Stimulated activated CD8-positive, alpha-beta memory T cell treated with anti-CD3 and anti-CD28 coated beads, Interleukin-4, amount 100 ng/mL, for 24 hours (primary cell): Measurements from ENCODE around the gene KCNN3.
A peak's percentile ranks its signal among the peaks of the same experiment; 100 is the strongest.

Experiments
- DNase-seq: peaks from one replicate; pipeline ENCODE4 v3.0.0-alpha.2; 2020; ENCODE audit warnings: low read depth

KCNN3 gene

DNA sequence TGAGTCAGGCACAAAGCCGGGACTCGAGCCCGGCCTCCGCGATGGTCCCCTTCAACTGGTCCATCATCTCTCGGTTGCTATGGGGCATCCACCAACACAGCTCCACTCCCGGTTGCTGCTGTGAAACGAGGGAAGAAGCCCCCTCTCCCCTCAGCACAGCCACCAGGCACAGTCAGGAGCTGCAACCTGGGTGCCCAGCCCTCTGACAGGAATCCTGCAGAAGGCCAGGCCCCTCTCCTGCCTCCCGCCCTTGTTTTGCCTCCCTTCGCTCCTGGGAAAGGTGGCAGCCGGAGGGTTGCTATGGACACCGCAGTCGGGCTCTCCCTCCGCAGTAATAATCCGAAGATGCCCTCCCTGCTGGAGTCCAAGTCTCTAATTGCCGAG, 8.9 kb upstream of the KCNN3 start:
- DNase-seq: no peak

DNA sequence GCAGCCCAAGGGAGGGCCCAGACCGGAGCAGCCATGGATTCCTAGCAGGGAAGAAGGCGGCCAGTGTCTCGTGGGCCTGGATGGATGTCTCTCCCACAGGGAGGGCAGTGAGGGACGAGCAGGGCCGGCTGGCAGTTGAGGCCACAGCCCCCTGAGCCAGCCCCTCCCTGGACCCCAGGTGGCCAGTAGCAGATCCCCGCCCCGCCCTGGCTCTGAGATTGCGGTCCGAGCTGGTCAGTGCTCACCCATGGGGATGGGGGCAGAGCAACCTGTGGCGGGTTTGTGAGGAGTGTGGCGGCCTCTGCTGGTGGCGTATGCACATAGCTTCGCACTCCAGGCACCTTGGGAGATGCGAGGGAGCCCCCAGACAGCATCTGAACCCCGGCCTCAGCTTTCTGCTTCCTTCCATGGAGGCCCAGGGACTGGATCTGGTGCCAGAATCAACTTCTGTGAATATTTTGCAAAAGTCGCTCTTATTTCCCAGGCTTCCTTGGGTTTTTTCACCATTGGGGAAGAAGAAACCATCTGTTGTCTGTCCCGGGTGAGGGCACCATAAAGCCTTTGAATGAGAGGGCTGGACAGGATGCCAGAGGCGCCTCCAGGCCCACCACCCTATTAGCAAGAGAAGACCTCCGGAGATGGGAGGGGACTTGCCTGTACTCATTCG, 8.4 kb upstream of the KCNN3 start:
- peak; percentile 57 for DNase-seq

DNA sequence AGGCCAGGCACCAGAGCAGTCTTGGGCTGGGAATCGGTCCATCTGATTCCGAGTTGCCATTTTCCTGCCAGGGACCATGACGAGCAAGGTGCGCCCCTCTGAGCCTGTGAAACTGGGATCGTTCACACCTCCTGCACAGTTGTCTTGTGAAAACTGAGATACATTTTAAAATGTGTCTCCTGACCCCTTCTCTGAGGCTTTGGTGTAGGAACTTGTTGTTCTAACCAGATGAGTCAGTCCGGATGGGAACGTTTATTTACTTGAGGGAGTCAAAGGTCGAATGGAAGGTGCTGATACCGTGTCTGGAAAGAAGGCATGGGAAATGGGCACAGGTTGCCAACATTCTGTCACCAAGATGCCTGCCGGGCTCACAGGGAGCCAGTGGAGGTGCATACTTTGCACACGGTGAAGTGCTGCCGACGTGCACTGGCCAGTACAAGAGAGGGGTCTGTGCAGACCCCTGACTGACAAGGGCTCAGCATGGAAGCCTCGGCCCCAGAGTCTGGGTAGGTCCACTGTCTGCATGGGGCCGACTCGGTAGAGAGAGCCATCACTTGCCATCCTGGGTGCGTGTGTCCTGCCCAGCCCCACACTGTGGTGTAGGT, 7.4 kb upstream of the KCNN3 start:
- no peak for DNase-seq

DNA sequence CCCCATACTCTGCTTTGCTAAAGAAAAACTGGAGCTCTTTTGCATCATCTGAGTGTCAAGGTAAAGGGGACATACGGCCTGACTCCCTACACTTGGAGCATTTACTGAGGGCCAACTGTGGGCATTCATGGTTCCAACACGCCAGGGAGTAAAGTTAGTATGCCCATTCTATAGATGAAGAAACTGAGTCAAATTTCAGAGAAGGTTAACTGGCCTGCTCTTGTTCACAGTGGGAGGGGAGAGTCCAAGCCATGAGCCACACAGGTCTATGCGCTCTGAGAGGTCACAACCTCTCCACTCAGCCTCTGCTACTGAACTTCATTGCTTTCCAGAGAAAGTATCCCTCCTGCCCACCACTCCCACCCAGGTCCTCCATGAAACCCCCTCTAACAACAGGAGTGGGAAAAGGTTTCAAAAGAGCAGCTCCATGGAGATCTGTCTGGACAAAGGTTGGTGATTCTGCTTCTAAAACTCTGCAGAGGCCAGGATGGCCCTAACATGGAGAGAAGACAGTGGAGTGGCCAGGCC, 6.8 kb upstream of the KCNN3 start:
- no peak for DNase-seq

DNA sequence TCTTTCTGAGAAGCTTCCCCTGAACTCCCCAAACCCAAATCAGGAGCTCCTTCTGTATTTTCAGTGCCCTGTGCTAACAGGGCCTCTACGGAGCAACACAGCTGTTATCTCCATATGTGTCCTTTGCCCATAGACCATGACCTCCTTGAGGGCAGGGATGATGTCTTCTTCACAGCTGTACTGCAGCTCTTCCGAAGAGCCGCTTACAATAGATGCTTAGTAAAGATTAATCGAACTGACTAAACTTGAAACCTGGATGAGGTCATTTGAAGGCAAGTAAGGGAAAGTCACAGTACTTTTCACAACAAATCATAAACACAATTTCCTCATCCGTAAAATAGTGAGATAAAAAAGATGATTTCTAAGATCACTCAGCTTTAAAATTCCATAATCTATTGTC, 4.4 kb upstream of the KCNN3 start:
- DNase-seq: no peak

DNA sequence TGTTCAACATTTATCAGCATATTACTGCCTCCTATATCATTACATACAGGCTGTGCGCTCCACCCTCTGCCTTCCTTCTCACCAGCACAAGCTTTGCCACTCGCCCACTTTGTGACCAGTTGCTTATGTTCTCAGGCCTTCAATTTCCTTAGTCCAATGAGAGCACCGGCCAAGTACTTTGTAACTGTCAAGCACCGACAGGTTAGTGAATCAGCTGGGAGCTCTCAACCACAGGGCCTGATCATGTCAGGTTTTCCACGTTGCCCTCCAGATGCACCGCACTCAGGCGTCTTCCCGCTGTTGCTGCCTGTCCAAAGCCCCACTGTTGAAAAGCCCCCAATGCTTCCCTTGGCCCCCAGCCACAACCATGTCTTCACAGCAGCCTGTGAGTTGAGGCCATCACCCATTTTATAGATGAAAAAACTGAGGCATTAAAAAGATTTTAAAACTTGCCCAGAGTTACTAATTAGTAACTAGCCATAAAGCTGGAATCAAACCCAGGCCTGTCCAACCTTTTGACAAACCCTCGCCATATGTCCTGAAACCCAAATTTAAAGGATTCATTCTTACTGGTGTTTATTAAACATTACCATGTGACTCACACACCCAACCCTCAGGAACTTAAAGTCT, 3.4 kb upstream of the KCNN3 start:
- no peak for DNase-seq

DNA sequence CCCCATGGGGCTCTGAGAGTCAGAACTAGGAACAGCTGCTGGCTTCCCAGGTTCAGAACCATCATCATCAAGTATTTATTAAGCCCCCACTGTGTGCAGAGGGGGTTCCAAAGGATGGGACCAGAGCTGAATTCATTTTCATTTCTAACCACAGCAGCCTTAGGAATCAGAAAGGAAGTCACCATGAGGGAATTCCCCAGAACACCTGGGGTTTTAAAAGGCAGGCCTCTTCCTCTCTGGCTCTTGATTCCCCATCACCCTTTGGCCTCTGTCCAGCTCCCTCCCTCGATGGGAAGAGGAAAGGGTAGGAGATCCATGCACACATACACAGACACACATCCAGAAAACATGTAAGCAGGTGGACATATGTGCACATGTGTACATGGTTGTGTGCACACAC, 1.3 kb upstream of the KCNN3 start:
- DNase-seq: no peak

DNA sequence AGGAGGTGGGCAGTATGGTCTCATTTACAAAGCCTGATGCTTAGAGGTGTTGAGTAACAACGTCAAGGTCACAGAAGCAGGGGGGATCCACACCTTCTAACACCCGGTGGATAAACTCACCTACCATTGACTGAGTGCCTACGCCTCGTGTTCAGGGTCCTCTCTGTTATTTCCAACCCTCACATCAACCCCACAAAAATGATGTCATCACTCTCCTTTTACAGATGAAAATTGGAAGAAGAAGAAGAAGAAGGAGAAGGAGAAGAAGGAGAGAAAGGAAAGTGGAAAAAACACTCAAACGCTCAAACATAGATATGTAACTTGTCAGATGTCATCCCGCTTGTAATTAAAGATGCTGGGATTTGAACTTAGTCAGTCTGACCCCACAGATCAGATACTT, 653 bp upstream of the KCNN3 start:
- DNase-seq: no peak

DNA sequence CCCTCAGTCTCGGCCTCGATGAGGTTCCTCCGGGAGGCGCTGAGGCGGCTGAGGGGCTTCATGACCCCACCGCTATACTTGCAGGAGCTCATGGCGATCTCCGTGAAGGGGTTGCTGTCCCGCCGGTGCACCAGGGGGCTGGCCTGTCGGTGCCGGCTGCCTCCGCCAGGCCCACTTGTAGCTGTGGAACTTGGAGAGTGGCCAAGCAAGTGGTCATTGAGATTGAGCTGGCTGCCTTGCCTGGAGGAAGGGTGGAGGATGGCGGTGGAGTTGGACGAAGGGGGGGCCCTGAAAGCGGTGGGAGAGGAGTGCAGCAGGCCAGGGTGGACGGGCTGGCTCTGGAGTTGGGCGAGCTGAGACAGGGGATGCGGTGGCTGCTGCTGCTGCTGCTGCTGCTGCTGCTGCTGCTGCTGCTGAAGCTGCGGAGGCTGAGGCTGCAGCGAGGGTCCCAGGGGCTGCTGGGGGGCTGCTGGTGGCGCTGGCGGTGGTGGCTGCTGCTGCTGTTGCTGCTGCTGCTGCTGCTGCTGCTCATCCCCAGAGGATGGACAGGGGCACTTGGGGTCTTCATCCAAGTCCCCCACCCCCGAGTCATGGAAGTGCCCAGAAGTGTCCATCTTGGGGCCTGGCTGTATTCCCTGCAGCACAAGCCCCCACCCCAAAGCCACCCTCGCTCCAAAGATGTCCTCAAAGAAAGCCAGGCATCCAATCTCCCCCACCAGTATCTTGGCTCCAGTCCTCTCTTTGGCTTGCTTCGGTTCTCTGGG, 548 bp downstream of the KCNN3 start:
- no peak for DNase-seq

DNA sequence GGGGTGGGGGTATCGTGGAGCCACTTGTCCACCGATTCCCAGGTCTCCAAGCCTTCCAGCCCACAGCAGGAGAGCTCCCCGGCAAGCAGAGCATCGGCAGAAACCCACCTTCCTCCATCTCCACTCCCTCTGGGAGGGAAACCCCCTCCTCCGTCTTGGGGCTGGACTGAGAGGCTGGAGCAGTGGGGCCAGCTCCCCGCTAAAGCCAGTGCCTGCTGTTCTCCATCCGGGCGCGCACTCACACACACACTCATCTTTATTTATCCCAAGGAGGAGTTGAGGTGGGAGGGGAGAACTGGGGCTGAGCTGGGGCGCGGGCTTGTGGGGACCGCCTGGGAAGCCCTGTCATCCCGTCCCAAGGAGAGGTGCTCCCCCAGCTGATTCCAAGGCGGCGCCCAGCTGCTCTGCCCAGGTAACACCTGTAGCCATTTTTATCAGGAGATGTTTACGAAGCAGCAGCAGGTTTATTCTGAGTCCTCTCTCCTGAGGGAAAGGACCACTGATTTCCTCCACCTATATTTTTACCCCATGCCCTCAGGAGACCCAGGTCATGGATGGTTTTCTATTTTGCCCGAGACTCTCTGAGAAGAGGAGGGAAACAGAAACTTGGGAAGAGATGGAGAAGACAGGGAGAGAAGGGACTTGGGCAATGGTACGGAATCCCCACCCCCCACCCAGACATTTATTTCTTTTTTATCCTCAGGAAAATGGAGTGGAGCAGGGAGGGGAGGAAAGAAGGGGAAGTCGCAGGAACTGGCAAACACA, 2.1 kb downstream of the KCNN3 start:
- no peak for DNase-seq

DNA sequence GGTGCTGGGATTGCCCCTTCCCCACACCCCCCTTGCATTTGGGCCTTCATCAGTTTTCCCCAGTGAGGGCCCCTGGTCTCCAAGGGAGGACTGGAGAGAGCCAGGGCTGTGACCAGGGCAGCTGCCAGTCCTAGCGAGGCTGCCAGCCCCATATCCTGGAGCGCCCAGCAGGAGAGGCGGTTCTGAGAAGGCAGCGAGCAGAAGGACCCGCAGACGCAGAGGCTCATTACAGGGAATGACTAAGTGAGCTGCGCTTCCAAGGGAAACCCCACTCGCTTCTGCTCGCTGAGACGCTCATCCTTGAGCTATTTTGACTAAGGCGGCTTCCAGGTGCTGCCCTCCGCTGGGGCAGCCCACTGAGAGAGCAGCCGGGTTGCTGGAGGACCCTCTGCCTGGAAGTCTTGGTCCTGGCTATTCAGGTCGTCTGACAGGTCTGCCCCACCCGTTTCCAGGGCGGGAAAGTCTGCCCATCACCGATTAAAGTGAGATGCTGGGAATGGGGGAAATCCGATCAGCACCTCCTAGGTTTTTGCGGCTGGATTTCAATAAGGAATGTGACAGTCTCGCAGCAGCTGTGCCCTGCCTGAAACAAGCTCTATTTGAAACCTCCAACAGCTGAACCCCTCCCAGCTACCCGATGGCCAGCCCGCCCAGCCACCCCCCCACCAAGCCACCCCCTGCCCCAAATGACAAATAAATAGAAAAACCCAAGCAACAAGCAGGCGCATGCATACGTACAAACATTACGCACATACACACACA, 2.8 kb downstream of the KCNN3 start:
- no peak for DNase-seq

DNA sequence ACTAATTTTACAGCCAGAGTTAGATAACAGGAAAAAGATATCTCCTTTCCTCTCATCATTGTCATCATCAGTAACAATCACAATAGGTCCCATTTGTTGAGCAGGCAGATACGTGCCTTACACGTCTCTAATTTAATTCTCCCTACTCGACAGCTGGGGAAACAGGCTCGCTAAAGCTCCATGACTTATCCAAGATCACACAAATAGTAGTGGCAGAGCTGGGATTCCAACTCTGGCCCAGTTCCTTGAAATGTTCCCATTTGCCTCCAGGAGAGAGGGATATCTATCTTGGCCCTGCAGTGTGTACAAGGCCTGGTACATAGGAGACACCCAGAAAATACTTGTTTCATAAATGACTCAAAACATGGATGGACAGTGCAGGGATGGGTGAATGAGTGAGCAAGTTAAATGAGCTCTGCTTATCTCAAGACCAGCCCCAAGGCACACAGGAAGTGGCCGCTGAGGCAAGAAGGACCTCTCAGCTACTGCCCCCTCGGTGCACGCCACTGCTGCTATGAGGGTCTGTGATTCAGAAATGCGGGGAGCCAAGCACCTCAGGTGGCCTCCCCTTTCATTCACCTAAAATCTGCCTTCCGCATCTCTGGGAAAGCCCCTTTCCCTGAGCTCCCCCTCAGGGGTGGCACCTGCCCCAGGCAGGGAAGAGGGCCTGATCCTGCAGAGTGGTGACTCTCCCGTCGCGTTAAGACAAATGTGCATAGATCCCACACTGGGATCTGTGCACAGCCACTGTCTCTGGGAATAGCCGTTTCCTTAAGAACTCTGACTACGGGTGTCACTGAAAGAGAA, 3.6 kb downstream of the KCNN3 start:
- DNase-seq: no peak

DNA sequence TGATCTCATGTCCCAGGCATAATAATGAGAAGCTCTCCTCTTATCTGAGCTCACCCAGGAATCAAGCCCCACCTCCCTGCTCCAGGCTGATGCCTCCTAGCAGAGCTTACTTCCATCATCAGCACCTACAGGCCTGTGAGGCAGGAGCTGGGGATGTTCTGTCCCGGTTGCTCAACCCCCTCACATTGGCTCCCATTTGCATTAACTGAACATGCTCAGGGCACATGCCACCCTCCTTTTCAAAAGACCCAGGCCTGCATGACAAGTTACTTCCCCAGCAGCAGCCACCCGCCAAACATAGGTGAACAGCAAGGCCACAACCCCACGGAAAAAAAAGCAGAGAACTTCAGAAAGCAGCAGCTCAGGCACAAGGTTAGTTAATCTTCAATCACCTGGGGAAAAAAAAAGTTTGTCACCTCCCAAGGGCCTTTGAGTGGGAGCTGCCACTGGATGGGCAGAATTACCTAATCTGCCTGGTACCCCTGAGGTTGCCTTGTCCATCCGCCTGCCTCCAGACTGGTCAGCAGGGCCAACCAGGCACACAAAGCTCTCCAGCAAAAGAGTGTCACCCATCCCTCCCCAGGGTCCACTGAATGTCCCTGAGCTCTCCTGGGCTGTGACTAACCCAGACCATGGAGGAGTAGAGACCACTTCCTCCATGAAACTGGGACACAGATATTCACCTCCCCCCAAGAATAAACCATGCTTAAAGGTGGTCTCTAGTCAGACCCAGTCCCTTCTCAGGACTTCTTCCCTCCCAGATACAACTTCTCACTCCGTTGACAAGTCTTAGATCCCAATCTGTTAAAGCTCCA, 4.4 kb downstream of the KCNN3 start:
- DNase-seq: no peak

DNA sequence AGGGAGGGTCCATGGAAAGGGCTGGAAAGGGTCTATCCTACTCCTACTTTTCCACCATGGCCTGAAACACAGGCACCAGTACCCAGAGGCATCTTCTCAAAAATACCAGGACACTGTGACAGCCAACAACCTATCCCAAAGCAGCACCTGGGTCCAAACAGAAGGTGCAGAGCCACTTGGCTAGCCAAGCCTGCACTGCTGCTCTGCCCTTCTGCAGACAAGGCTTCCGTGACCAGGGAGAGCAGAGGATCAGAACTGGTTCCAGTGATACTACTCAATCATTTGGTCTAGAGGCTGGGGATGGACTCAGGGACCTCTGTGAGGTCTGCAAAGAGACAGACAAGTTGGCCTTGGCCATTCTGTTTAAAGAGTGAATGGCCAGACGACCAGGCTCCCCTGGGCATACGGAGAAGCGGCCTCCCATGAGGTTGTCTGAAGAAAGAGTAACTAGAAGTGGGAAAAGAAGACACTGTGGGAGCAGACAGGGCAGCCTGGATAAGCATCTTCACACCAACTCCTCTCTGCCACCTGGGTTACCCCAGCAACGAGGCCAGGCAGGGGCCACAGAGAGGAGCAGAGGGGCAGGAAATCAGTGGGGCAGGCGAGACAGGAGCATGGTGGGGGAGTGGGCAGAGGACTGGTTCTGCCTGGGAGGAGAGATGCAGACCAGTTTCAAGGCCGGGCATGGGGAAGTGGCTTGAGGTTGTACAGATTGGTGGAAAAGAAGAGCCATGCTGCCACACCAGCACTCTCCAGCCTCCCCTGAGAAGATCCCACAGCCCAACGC, 5.7 kb downstream of the KCNN3 start:
- DNase-seq: no peak

DNA sequence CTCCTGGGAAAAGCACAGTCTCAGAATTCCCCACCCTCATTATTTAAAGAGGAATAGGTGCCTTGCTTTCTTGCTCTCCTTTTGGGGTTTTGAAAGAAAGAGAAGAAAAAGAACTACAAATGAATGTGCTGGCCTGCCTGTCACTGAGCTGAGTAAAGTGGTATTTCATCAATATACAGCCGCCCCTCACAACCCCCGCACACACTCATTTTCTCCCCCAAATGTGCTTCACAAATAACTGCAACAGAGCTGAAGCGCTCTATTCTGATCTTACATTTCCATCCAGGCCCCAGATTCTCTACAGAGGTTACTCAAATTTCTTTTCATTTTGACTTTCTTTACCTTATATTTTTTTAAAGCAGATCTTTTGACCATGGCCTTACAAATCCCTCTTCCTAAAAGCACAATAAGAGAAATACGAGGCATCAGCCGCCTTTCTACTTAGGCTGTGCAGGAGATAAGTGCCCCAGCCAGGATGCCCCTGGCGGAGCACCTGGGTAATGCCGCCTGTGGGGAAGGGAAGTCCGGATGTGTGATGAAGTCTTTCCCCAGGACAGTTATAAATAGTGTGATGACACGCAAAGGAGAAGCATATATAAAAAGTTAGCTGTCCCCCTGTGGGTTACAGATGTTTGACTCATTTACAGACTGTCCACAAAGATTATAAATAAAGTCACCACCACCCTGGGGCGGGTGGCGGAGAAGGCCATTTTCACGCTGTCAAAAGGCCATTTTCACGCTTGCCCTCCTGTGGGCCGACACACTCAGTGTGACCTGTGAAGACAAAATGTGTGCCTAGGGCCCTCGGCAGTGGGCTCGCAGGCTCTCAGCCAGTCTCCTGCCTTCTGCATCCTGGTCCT, 6.5 kb downstream of the KCNN3 start:
- peak; percentile 28 for DNase-seq

DNA sequence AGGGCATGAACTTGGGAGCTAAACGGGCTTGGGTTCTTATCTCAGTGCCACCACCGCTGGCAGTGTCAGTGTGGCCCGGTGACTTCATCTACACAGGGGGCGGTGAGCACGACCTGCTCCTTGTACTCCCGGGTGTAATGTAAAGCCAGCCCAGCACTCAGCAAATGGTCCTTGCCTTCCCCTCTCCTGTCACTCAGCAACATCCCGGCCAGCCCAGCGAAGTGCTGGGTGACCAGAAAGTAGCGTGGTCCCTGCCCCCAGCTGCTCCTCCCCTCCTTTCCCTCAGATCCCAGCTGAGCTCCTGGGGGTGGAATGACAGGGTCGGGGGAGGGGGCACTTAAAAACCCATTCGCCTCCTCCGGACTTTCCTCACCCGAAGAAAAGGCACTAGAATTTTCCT, 7.2 kb downstream of the KCNN3 start:
- no peak for DNase-seq

DNA sequence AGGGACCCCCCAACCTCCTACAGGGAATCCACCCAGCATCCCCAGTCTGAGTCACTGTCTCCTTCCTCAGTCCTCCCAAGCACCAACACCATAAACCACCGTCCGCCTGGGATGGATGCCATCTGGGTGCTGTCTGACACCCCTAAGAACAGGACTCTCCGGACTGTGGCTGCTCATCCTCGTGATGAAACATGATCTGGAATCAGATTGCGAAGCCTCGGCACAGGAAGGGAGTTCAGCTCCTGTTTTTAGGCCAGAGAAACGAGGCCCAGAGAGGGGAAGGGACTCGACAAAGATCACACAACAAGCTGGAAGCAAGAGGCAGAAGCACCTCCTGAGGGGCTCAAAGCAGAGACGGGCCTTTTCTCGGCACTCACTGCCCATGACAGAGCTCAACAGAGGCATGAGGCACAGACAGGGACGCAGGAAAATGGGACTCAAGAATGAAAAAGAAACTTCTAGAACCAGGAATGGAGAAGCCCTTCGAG, 8.4 kb downstream of the KCNN3 start:
- DNase-seq: no peak
